OCI-LY3 (cell line): ENCODE measurements around the gene AQP5.

Experiments
- EZH2phosphoT487 ChIP-seq: fragments of 200-600 bp; shearing (Covaris generic); IDR thresholded peaks from 2 replicates; pipeline ENCODE4 v1.6.1; 2018; ENCODE audit warnings: antibody characterized with exemption, mixed run types, low read depth
- TF ChIP-seq, protein P1 (sequence below): fragments of 200-600, 300-600 bp; sonication (generic); IDR thresholded peaks from 2 replicates; pipeline ENCODE4 v1.5.1; 2014; ENCODE audit warnings: antibody characterized with exemption, low read length, low read depth

DNA sequence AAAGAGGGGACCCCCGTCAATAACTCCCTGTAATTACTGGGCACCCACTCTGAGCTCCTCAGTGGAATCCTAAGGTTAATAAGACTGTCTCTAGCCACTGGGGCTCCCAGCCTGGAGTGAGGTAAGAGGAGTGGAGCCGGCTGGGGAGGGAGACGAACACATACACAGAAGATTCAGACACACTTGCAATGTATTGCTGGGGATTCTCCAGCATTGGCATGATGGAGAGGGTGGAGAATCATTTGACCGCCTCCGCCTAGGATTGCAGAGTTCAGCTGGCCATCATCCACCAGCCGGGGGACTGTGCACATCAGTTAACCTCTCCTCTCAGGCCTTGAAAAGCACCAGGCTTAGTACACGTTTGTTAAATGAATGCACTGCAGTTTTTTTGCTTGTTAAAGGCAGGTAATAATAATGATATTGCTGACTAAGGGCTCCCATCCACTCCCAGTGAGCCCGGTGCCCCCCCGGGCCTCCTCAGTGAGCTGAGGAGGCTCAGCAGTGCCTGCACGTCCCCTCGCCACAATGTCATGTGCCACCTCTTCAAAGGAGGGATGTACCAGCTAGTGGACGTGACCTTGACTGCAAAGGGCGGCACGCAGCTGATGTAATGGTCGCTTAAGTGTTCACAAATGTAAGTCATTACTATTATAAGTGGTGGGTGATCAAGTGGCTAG lies 37.7 kb upstream of the AQP5 start:
- TF ChIP-seq, protein P1, sequence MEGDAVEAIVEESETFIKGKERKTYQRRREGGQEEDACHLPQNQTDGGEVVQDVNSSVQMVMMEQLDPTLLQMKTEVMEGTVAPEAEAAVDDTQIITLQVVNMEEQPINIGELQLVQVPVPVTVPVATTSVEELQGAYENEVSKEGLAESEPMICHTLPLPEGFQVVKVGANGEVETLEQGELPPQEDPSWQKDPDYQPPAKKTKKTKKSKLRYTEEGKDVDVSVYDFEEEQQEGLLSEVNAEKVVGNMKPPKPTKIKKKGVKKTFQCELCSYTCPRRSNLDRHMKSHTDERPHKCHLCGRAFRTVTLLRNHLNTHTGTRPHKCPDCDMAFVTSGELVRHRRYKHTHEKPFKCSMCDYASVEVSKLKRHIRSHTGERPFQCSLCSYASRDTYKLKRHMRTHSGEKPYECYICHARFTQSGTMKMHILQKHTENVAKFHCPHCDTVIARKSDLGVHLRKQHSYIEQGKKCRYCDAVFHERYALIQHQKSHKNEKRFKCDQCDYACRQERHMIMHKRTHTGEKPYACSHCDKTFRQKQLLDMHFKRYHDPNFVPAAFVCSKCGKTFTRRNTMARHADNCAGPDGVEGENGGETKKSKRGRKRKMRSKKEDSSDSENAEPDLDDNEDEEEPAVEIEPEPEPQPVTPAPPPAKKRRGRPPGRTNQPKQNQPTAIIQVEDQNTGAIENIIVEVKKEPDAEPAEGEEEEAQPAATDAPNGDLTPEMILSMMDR: no peak
- TF ChIP-seq EZH2phosphoT487: no peak
